IMR-90 (cell line): ENCODE measurements around the gene FAM193B. TPM values are rescaled to one million over a fixed set of nuclear protein-coding genes. Genes with fewer than 3 reads are reported as not detected.

Experiments used
- ATAC-seq: fragments of 200-7000 bp; cut with Tn5 transposase; 2 replicates; pipeline ENCODE4 v1.9.1; 2020; ENCODE audit warnings: low read depth, mild to moderate bottlenecking, moderate library complexity
- BruUV-seq: library from RNA; stranded (reverse); fragments of 400-500 nt; replicated peaks from 2 replicates; lab custom pipeline; 2021; lab: Mats Ljungman, UMichigan
- CTCF ChIA-PET: fragments of 300-600 bp; formaldehyde crosslinking; extraction: SDS; loops from one replicate; lab custom pipeline; 2021; ENCODE audit warnings: antibody characterized with exemption; lab: Yijun Ruan, JAX
- POLR2A ChIA-PET: fragments of 300-600 bp; sonication (Branson Sonifier 250); formaldehyde crosslinking; loops from one replicate; lab custom pipeline; 2022; ENCODE audit warnings: antibody characterized with exemption; ENCODE audit not compliant: unreplicated experiment; lab: Charles Lee
- DNase-seq: peaks from one replicate; pipeline ENCODE4 v3.0.0; 2013
- H2AFZ ChIP-seq: replicated peaks from 2 replicates; pipeline ENCODE3; 2013; ENCODE audit warnings: low read length, mild to moderate bottlenecking; ENCODE audit not compliant: poor library complexity
- H2AK5ac ChIP-seq: 2 replicates; pipeline ENCODE4 v1.6.1; 2013; ENCODE audit warnings: low read depth, low read length, inconsistent platforms
- H2AK9ac ChIP-seq: replicated peaks from 2 replicates; pipeline ENCODE3; 2013; ENCODE audit warnings: mild to moderate bottlenecking, low read depth, low read length, moderate library complexity; ENCODE audit not compliant: poor library complexity
- H2BK120ac ChIP-seq: 2 replicates; pipeline ENCODE4 v1.6.1; 2013; ENCODE audit warnings: low read depth, low read length, inconsistent platforms
- H2BK15ac ChIP-seq: 3 replicates; pipeline ENCODE4 v1.6.1; 2013; ENCODE audit warnings: low read depth, low read length, inconsistent platforms
- H2BK20ac ChIP-seq: 2 replicates; pipeline ENCODE4 v1.6.1; 2013; ENCODE audit warnings: low read depth, mild to moderate bottlenecking, inconsistent platforms, low read length, moderate library complexity
- H2BK5ac ChIP-seq: 2 replicates; pipeline ENCODE4 v1.6.1; 2013; ENCODE audit warnings: mild to moderate bottlenecking, low read depth, low read length, inconsistent platforms; ENCODE audit not compliant: poor library complexity, severe bottlenecking
- H3K14ac ChIP-seq: replicated peaks from 2 replicates; pipeline ENCODE4 v1.6.1; 2013; ENCODE audit warnings: low read depth, low read length, inconsistent platforms
- H3K18ac ChIP-seq: 2 replicates; pipeline ENCODE4 v1.6.1; 2013; ENCODE audit warnings: low read depth, low read length, control low read depth
- H3K23ac ChIP-seq: 2 replicates; pipeline ENCODE4 v1.6.1; 2013; ENCODE audit warnings: low read depth, low read length, inconsistent platforms
- H3K27ac ChIP-seq: 2 replicates; pipeline ENCODE4 v1.5.1; 2013; ENCODE audit warnings: mild to moderate bottlenecking, control low read depth, low read length; ENCODE audit not compliant: insufficient read depth
- H3K27me3 ChIP-seq: 2 replicates; pipeline ENCODE4 v1.6.1; 2013; ENCODE audit warnings: low read length; ENCODE audit not compliant: control insufficient read depth, insufficient read depth
- H3K36me3 ChIP-seq: 2 replicates; pipeline ENCODE4 v1.6.1; 2013; ENCODE audit warnings: low read length, mixed read lengths; ENCODE audit not compliant: control insufficient read depth, insufficient read depth
- H3K4ac ChIP-seq: 2 replicates; pipeline ENCODE4 v1.6.1; 2013; ENCODE audit warnings: low read depth, low read length, inconsistent platforms
- H3K4me1 ChIP-seq: 2 replicates; pipeline ENCODE4 v1.6.1; 2013; ENCODE audit warnings: low read length, mixed read lengths; ENCODE audit not compliant: control insufficient read depth, insufficient read depth
- H3K4me2 ChIP-seq: 2 replicates; pipeline ENCODE4 v1.6.1; 2013; ENCODE audit warnings: low read depth, mild to moderate bottlenecking, control low read depth, low read length, moderate library complexity
- H3K4me3 ChIP-seq: 2 replicates; pipeline ENCODE4 v1.5.1; 2013; ENCODE audit warnings: low read depth, mild to moderate bottlenecking, control low read depth, low read length, moderate library complexity; ENCODE audit not compliant: insufficient read depth
- H3K56ac ChIP-seq: 2 replicates; pipeline ENCODE4 v1.6.1; 2013; ENCODE audit warnings: low read length, inconsistent platforms; ENCODE audit not compliant: insufficient read depth; ENCODE audit errors: extremely low read depth
- H3K79me1 ChIP-seq, 2 experiments: 2 replicates each; pipeline ENCODE4 v1.6.1; 2013; ENCODE audit warnings: low read length in 2 of 2, inconsistent platforms in 1 of 2, low read depth in 1 of 2
- H3K9ac ChIP-seq: 2 replicates; pipeline ENCODE4 v1.6.1; 2013; ENCODE audit warnings: low read depth, low read length, control low read depth
- H3K9me1 ChIP-seq: 2 replicates; pipeline ENCODE4 v1.6.1; 2013; ENCODE audit warnings: low read length, inconsistent platforms; ENCODE audit not compliant: insufficient read depth
- H3K9me3 ChIP-seq: 2 replicates; pipeline ENCODE4 v1.6.1; 2013; ENCODE audit warnings: low read length; ENCODE audit not compliant: control insufficient read depth, insufficient read depth
- H4K20me1 ChIP-seq: 2 replicates; pipeline ENCODE4 v1.6.1; 2013; ENCODE audit warnings: low read length, inconsistent platforms; ENCODE audit not compliant: insufficient read depth
- H4K5ac ChIP-seq: 2 replicates; pipeline ENCODE4 v1.6.1; 2013; ENCODE audit warnings: mild to moderate bottlenecking, low read depth, low read length, control low read depth
- H4K8ac ChIP-seq, 2 experiments: 2 replicates each; pipeline ENCODE4 v1.6.1; 2013; ENCODE audit warnings: low read depth in 2 of 2, low read length in 2 of 2, control low read depth in 1 of 2, inconsistent platforms in 1 of 2
- H4K91ac ChIP-seq: 2 replicates; pipeline ENCODE4 v1.6.1; 2013; ENCODE audit warnings: low read depth, low read length, inconsistent platforms; ENCODE audit not compliant: insufficient read depth
- BHLHE40 ChIP-seq: fragments of 150-350 bp; IDR thresholded peaks from 2 replicates; pipeline ENCODE4 v1.6.1; 2016; ENCODE audit warnings: mild to moderate bottlenecking, low read depth, low read length
- CEBPB ChIP-seq: IDR thresholded peaks from 2 replicates; pipeline ENCODE4 v1.6.1; 2012; ENCODE audit warnings: low read depth, low read length, improper control_type of control experiment
- CHD1 ChIP-seq: IDR thresholded peaks from 2 replicates; pipeline ENCODE4 v1.6.1; 2012; ENCODE audit warnings: low read depth, low read length, improper control_type of control experiment
- MAZ ChIP-seq: IDR thresholded peaks from 2 replicates; pipeline ENCODE4 v1.6.1; 2012; ENCODE audit warnings: low read depth, mild to moderate bottlenecking, low read length, improper control_type of control experiment, moderate library complexity, borderline replicate concordance
- MXI1 ChIP-seq: IDR thresholded peaks from 2 replicates; pipeline ENCODE4 v1.6.1; 2012; ENCODE audit warnings: low read depth, mild to moderate bottlenecking, low read length, moderate library complexity, borderline replicate concordance
- POLR2A ChIP-seq: IDR thresholded peaks from 2 replicates; pipeline ENCODE4 v1.6.1; 2012; ENCODE audit warnings: mild to moderate bottlenecking, low read depth, low read length
- RAD21 ChIP-seq: IDR thresholded peaks from 2 replicates; pipeline ENCODE4 v1.6.1; 2012; ENCODE audit warnings: low read length, improper control_type of control experiment
- WGBS, 2 experiments: methylation state at CpG; one replicate each; pipeline versions ENCODE4 v1.1.5 to v1.1.7; 2013; ENCODE audit warnings: missing lambda C conversion rate in 2 of 2; ENCODE audit not compliant: insufficient read length in 1 of 2; ENCODE audit errors: extremely low coverage in 2 of 2; 5-methylcytosine and 5-hydroxymethylcytosine counted together
- dilution Hi-C: fragments of 300-500 bp; cut with HindIII; formaldehyde crosslinking; loops from one replicate; pipeline ENCODE4 v1.14.3; 2018; ENCODE audit warnings: low sequenced_read_pairs; ENCODE audit not compliant: unreplicated experiment
- in situ Hi-C: fragments of 300-500 bp; cut with MboI; formaldehyde crosslinking; loops from 3 replicates; pipeline ENCODE4 v1.14.3; 2019; ENCODE audit warnings: low sequenced_read_pairs, inconsistent platforms, mixed read lengths
- intact Hi-C: fragments of 100-400 bp; cut with micrococcal nuclease; formaldehyde crosslinking; loops from 2 replicates; pipeline ENCODE4 v1.10.0; 2022
- polyA plus RNA-seq, 3 experiments: library from polyadenylated mRNA; depleted of rRNA; stranded (reverse); fragments of >200 nt; gene quantifications; 2 replicates each; pipeline ENCODE4 v1.2.3, GENCODE V29; 2012; ENCODE audit warnings: low replicate concordance in 1 of 3
- total RNA-seq: library from RNA; depleted of rRNA; stranded (reverse); fragments of >200 nt; gene quantifications from 2 replicates; pipeline ENCODE4 v1.2.3, GENCODE V29; 2012
- TF ChIP-seq, protein P1 (sequence below): fragments of 150-350 bp; IDR thresholded peaks from 2 replicates; pipeline ENCODE4 v1.6.1; 2017; ENCODE audit warnings: mild to moderate bottlenecking, antibody characterized with exemption, low read length, low read depth

Gene FAM193B
- total and polyA plus RNA-seq, 2 of the 4 experiments (the other 2 are of a cell fraction) = 9.5 to 52.2 TPM

DNA sequence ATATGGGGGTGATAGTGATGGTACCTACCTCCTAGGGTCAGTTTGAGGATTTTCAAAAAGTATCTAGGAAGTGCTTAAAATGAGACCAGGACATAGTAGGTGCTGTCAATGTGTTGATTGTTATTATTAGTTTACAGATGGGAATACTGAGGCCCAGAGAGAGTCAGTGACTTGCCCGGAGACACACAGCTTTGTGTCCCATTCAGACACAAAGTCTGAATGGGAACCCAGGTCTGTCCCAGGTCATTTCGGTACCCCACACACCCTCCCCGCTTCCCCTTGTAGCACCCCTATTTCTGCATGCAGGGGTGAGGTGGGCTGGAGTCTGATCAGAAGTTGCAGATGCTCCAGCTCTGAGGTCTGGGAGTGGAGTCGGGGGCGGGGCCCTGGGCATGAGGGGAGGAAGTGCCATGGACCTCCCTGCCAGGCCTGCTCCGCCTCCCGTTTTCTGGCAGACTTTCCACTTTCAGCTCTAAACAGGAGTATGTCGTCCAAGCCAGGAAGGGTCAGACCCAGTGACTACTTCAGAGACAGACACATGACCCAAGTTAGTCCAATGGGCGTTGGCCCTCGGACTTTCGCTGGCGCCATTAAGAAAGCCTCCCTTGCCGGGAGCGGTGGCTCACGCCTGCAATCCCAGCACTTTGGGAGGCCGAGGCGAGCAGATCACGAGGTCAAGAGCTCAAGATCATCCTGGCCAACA is 77.7 kb downstream of the FAM193B start:
- Histone ChIP-seq H3K4me3 (no peak overlapping the region), H4K20me1 (peaks cover 46% of the 10 kb centered on the region), H3K18ac (no peak overlapping the region), H3K14ac (no peak overlapping the region), H3K56ac (no peak overlapping the region), H2BK20ac (no peak overlapping the region), H2BK120ac (no peak overlapping the region), H3K27me3 (no peaks in the 10 kb centered on the region), H2AK9ac (no peak overlapping the region), H3K79me1 (peaks cover 0 to 16% of the 10 kb centered on the region in 2 experiments; a peak in 2 of 4 replicates), H3K4me1 (peaks cover 22% of the 10 kb centered on the region), H2AFZ (peak overlapping the region; percentile 18), H2AK5ac (0 out of 2 replicates have a peak overlapping the region, but pooled peaks have one; percentile 8), H3K9me1 (peaks cover 9% of the 10 kb centered on the region; the same call in 1 of the 2 replicates), H4K91ac (no peak overlapping the region), H3K9ac (no peak overlapping the region), H2BK15ac (no peak overlapping the region), H3K9me3 (no peaks in the 10 kb centered on the region), H4K8ac (no peak overlapping the region), H3K36me3 (peaks cover 20% of the 10 kb centered on the region), H4K5ac (no peak overlapping the region), H3K4ac (no peak overlapping the region), H3K4me2 (no peak overlapping the region), H3K23ac (no peak overlapping the region), H3K27ac (no peak overlapping the region), H2BK5ac (no peak overlapping the region)
- peak; percentile 2; the same call in 1 of the 2 replicates for ATAC-seq
- TF ChIP-seq CHD1 (no peak), MXI1 (no peak), BHLHE40 (no peak), MAZ (no peak), CEBPB (no peak), POLR2A (no peak), RAD21 (no peak)
- TF ChIP-seq, protein P1, sequence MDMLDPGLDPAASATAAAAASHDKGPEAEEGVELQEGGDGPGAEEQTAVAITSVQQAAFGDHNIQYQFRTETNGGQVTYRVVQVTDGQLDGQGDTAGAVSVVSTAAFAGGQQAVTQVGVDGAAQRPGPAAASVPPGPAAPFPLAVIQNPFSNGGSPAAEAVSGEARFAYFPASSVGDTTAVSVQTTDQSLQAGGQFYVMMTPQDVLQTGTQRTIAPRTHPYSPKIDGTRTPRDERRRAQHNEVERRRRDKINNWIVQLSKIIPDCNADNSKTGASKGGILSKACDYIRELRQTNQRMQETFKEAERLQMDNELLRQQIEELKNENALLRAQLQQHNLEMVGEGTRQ = no peak; the same call in 1 of the 2 replicates
- BruUV-seq = no TSS peak
- ChIA-PET CTCF (no interaction called here), POLR2A (interaction anchor here (1.0 kb wide), 1 partner anchor 16 kb away, joined by 3 read pairs; no protein-coding TSS in a partner anchor)
- in situ Hi-C loops = no loop called here
- no CpG with 5 or more reads among the region's 18 CpGs for WGBS, 2 experiments
- dilution Hi-C loops = no loop called here
- DNase-seq = peak; percentile 68
- intact Hi-C loops = no loop called here
